K562 (cell line): ENCODE results near the gene IBA57. TPM values are rescaled to one million over a fixed set of nuclear protein-coding genes. Genes with fewer than 3 reads are reported as not detected.
A peak's percentile ranks its signal among the peaks of the same experiment; 100 is the strongest.

Source experiments
- ATAC-seq: fragments of 200-7000 bp; cut with Tn5 transposase; 3 replicates; pipeline ENCODE4 v1.9.1; 2020; ENCODE audit warnings: moderate library complexity
- BruUV-seq: library from RNA; stranded (reverse); fragments of 400-500 nt; replicated peaks from 2 replicates; lab custom pipeline; 2021; lab: Mats Ljungman, UMichigan
- CTCF ChIA-PET: fragments of 300-600 bp; formaldehyde crosslinking; extraction: SDS; loops from one replicate; lab custom pipeline; 2021; ENCODE audit warnings: low intra/inter-chr PET ratio; lab: Yijun Ruan, JAX
- POLR2A ChIA-PET: fragments of 300-600, 350-650 bp; sonication (Branson Sonifier 250); formaldehyde crosslinking; extraction: SDS; loops from one replicate; lab custom pipeline; 2021; ENCODE audit warnings: antibody characterized with exemption, inconsistent platforms; lab: Yijun Ruan, JAX
- DNase-seq, 4 experiments: peaks; one replicate each; pipeline versions ENCODE4 v3.0.0 to v3.0.0-alpha.2; 2011 to 2018; ENCODE audit warnings: low spot score in 3 of 4, mixed read lengths in 3 of 4; ENCODE audit errors: extremely low read depth in 1 of 4
- FAIRE-seq: peaks from 2 replicates; lab custom pipeline; 2011; peaks lifted over from hg19 to GRCh38; lab: Jason Lieb, UNC
- H2AFZ ChIP-seq: 2 replicates; pipeline ENCODE4 v1.6.0; 2011; ENCODE audit warnings: low read depth, low read length, control low read depth, inconsistent platforms
- H3K27ac ChIP-seq: fragments of 200-600 bp; 3 replicates; pipeline ENCODE4 v1.8.0; 2011; ENCODE audit warnings: low read depth, mild to moderate bottlenecking, control low read depth, inconsistent platforms, low read length, moderate library complexity, mixed read lengths; ENCODE audit errors: extremely low read depth
- H3K27me3 ChIP-seq, 2 experiments: fragments of 300-600 bp in 1 of 2; 2 replicates in 1 of 2; 3 replicates in 1 of 2; pipeline versions ENCODE4 v1.6.0 to v1.8.0; 2011; ENCODE audit warnings: inconsistent platforms in 2 of 2, low read length in 2 of 2, mild to moderate bottlenecking in 1 of 2, mixed read lengths in 1 of 2, moderate library complexity in 1 of 2; ENCODE audit not compliant: control insufficient read depth in 2 of 2, insufficient read depth in 2 of 2
- H3K36me3 ChIP-seq: fragments of 300-600 bp; 3 replicates; pipeline ENCODE4 v1.8.0; 2011; ENCODE audit warnings: mild to moderate bottlenecking, low read length, inconsistent platforms; ENCODE audit not compliant: control insufficient read depth, insufficient read depth
- H3K4me1 ChIP-seq, 2 experiments: fragments of 200-600 bp in 1 of 2; replicated peaks in 1 of 2; 2 replicates in 1 of 2; 3 replicates in 1 of 2; pipeline versions ENCODE4 v1.5.1 to v1.8.0; 2011; ENCODE audit warnings: inconsistent platforms in 2 of 2, low read length in 2 of 2, mild to moderate bottlenecking in 1 of 2, mixed read lengths in 1 of 2, moderate library complexity in 1 of 2; ENCODE audit not compliant: control insufficient read depth in 2 of 2, insufficient read depth in 2 of 2
- H3K4me2 ChIP-seq: 2 replicates; pipeline ENCODE4 v1.6.1; 2011; ENCODE audit warnings: low read length, control low read depth, inconsistent platforms, mixed read lengths; ENCODE audit not compliant: insufficient read depth
- H3K4me3 ChIP-seq: fragments of 200-600 bp; sonication (generic), shearing (Covaris generic); 2 replicates; pipeline ENCODE4 v1.5.1; 2016; ENCODE audit warnings: control low read depth, inconsistent platforms
- H3K79me2 ChIP-seq: fragments of 200-600 bp; 3 replicates; pipeline ENCODE4 v1.8.0; 2011; ENCODE audit warnings: low read length, inconsistent platforms; ENCODE audit not compliant: control insufficient read depth, insufficient read depth
- H3K9ac ChIP-seq, 2 experiments: 2 replicates each; pipeline versions ENCODE4 v1.6.0 to v1.6.1; 2011; ENCODE audit warnings: low read depth in 2 of 2, low read length in 2 of 2, control low read depth in 1 of 2, inconsistent platforms in 1 of 2, mild to moderate bottlenecking in 1 of 2, mixed read lengths in 1 of 2; ENCODE audit not compliant: insufficient read depth in 1 of 2
- H3K9me1 ChIP-seq: one replicate; pipeline ENCODE4 v1.6.0; 2011; ENCODE audit warnings: inconsistent platforms, mild to moderate bottlenecking, low read length, moderate library complexity; ENCODE audit not compliant: control insufficient read depth, insufficient read depth
- H3K9me3 ChIP-seq: replicated peaks from 2 replicates; pipeline ENCODE4 v1.5.1; 2011; ENCODE audit warnings: low read depth, low read length, inconsistent platforms; ENCODE audit not compliant: control insufficient read depth, insufficient read depth
- H4K20me1 ChIP-seq: replicated peaks from 2 replicates; pipeline ENCODE4 v1.6.1; 2011; ENCODE audit warnings: low read length, inconsistent platforms, mixed read lengths; ENCODE audit not compliant: control insufficient read depth, insufficient read depth
- CEBPB ChIP-seq: fragments of 450-650 bp; IDR thresholded peaks from 2 replicates; pipeline ENCODE4 v1.6.1; 2016; ENCODE audit warnings: missing genetic modification characterization, missing compliant biosample characterization
- CEBPG ChIP-seq, 3 experiments: fragments of 200-800 bp in 1 of 3; sonication (Bioruptor generic) in 1 of 3; sonication (generic) in 1 of 3; formaldehyde crosslinking in 1 of 3; IDR thresholded peaks in 2 of 3; conservative IDR thresholded peaks in 1 of 3; 2 replicates each; pipeline versions ENCODE4 v1.6.1 to v1.8.0; 2016 to 2022; ENCODE audit warnings: missing compliant biosample characterization in 2 of 3, missing genetic modification characterization in 2 of 3, mild to moderate bottlenecking in 1 of 3, missing genetic modification reagents in 1 of 3
- CREB3L1 ChIP-seq: fragments of 450-650 bp; IDR thresholded peaks from 2 replicates; pipeline ENCODE4 v1.6.1; 2014; ENCODE audit warnings: low read depth, mild to moderate bottlenecking, moderate library complexity, borderline replicate concordance
- FOXA1 ChIP-seq: fragments of 450-650 bp; IDR thresholded peaks from 2 replicates; pipeline ENCODE4 v1.6.1; 2016; ENCODE audit warnings: mild to moderate bottlenecking, borderline replicate concordance
- FOXM1 ChIP-seq, 2 experiments: fragments of 450-650 bp in 1 of 2; sonication (generic) in 1 of 2; formaldehyde crosslinking in 1 of 2; IDR thresholded peaks; 2 replicates each; pipeline versions ENCODE4 v1.6.1 to v1.9.0; 2017 to 2022; ENCODE audit warnings: low read depth in 2 of 2, mild to moderate bottlenecking in 2 of 2, missing genetic modification reagents in 1 of 2, moderate library complexity in 1 of 2
- HDAC2 ChIP-seq: fragments of 450-650 bp; IDR thresholded peaks from 2 replicates; pipeline ENCODE4 v1.6.1; 2016; ENCODE audit warnings: mild to moderate bottlenecking
- IRF1 ChIP-seq: sonication (generic); formaldehyde crosslinking; IDR thresholded peaks from 2 replicates; pipeline ENCODE4 v1.8.0; 2022; ENCODE audit warnings: missing genetic modification reagents, mild to moderate bottlenecking, borderline replicate concordance
- KDM1A ChIP-seq, 2 experiments: fragments of 450-650 bp; IDR thresholded peaks; 2 replicates each; pipeline ENCODE4 v1.6.1; 2016; ENCODE audit warnings: mild to moderate bottlenecking in 2 of 2
- NFIC ChIP-seq: fragments of 450-650 bp; IDR thresholded peaks from 2 replicates; pipeline ENCODE4 v1.6.1; 2017; ENCODE audit warnings: mild to moderate bottlenecking, inconsistent platforms
- NR2C1 ChIP-seq, 2 experiments: fragments of 450-650 bp; IDR thresholded peaks; 2 replicates each; pipeline ENCODE4 v1.6.1; 2017; ENCODE audit warnings: mild to moderate bottlenecking in 2 of 2, antibody characterized with exemption in 1 of 2, inconsistent platforms in 1 of 2, missing compliant biosample characterization in 1 of 2, missing genetic modification characterization in 1 of 2
- NR2C2 ChIP-seq, 2 experiments: fragments of 200-800 bp in 1 of 2; sonication (Bioruptor generic) in 1 of 2; sonication (generic) in 1 of 2; formaldehyde crosslinking in 1 of 2; IDR thresholded peaks; 2 replicates each; pipeline versions ENCODE4 v1.6.1 to v1.8.0; 2016 to 2022; ENCODE audit warnings: mild to moderate bottlenecking in 1 of 2, missing compliant biosample characterization in 1 of 2, missing genetic modification characterization in 1 of 2, missing genetic modification reagents in 1 of 2
- SPI1 ChIP-seq: IDR thresholded peaks from 2 replicates; pipeline ENCODE4 v1.6.1; 2011; ENCODE audit warnings: low read depth, low read length, control low read depth, borderline replicate concordance
- ZNF143 ChIP-seq: sonication (generic); formaldehyde crosslinking; IDR thresholded peaks from 2 replicates; pipeline ENCODE4 v1.9.0; 2022; ENCODE audit warnings: mild to moderate bottlenecking, missing genetic modification reagents
- ZNF311 ChIP-seq: fragments of 250-450 bp; sonication (Bioruptor Pico); IDR thresholded peaks from 2 replicates; pipeline ENCODE4 v1.4.0; 2020; ENCODE audit warnings: mild to moderate bottlenecking, moderate library complexity
- ZNF324 ChIP-seq: fragments of 250-450 bp; sonication (Bioruptor Pico); IDR thresholded peaks from 2 replicates; pipeline ENCODE4 v1.4.0; 2020; ENCODE audit warnings: mild to moderate bottlenecking
- ZNF436 ChIP-seq: fragments of 250-450, 450-650 bp; sonication (Bioruptor Pico); formaldehyde crosslinking; IDR thresholded peaks from 2 replicates; pipeline ENCODE4 v1.7.0; 2020; ENCODE audit warnings: mild to moderate bottlenecking
- ZNF561 ChIP-seq: fragments of 450-650 bp; formaldehyde crosslinking; conservative IDR thresholded peaks from 2 replicates; pipeline ENCODE4 v1.4.0; 2020; ENCODE audit warnings: mild to moderate bottlenecking, moderate library complexity
- WGBS: fragments of 100-300 bp; shearing (Covaris generic); methylation state at CpG from one replicate; pipeline ENCODE4 v1.1.6; 2016; ENCODE audit warnings: low coverage, mixed read lengths; ENCODE audit not compliant: insufficient coverage; ENCODE audit errors: missing lambda C conversion rate; 5-methylcytosine and 5-hydroxymethylcytosine counted together
- in situ Hi-C: fragments of 300-500 bp; cut with MboI; formaldehyde crosslinking; loops from 4 replicates; pipeline ENCODE4 v1.15.0; 2018; ENCODE audit warnings: inconsistent platforms, mixed read lengths
- intact Hi-C: fragments of 100-400 bp; cut with micrococcal nuclease; formaldehyde crosslinking; loops from 2 replicates; pipeline ENCODE4 v1.14.2; 2022
- polyA plus RNA-seq, 8 experiments: library from polyadenylated mRNA; depleted of rRNA in 4 of 8; stranded (reverse) in 5 of 8; unstranded in 3 of 8; fragments of >200 nt; fragmentation: Nextera tagmentation in 2 of 8; fragmentation: Illumina TruSeq in 1 of 8; extraction: Ambion mirVana in 2 of 8; extraction: Trizol in 1 of 8; gene quantifications; 2 replicates each; pipeline versions ENCODE4 v1.2.1 to v1.2.3, GENCODE V29; 2011 to 2014; ENCODE audit warnings: inconsistent platforms in 1 of 8, missing spikeins in 1 of 8
- total RNA-seq, 7 experiments: library from RNA; depleted of rRNA in 6 of 7; stranded (reverse); fragments of >200 nt in 6 of 7; fragmentation: Illumina TruSeq in 2 of 7; extraction: Trizol in 2 of 7; gene quantifications; 2 replicates each; pipeline versions ENCODE4 v1.2.1 to v1.2.3, GENCODE V29; 2011 to 2021; ENCODE audit warnings: low replicate concordance in 1 of 7

The IBA57 gene
- total and polyA plus RNA-seq, 9 of the 15 experiments (the other 6 are each of a cell fraction or from before 2014, with no cell fraction given): 0.77 to 15.5 (median 2.7) TPM

- TF ChIP-seq SPI1 (0 out of 2 replicates have a peak, but pooled peaks have one; percentile 6), ZNF311 (CRISPR knock-in tag) (no peak), FOXM1 (IDR thresholded peaks at IDR 0.05; ENCODE audit: low read depth) (peak; percentile 62; the same call in 1 of the 2 replicates), FOXM1 (CRISPR knock-in tag; IDR thresholded peaks at IDR 0.05; ENCODE audit: low read depth) (no peak), KDM1A (IDR thresholded peaks at IDR 0.05) (peak; percentile 77 to 89), HDAC2 (peak; percentile 50; the same call in 1 of the 2 replicates), ZNF561 (CRISPR knock-in tag) (no peak), ZNF143 (peak; percentile 49; the same call in 1 of the 2 replicates)
Measured at GRCh38 chr1:228120857-228121489, 44.6 kb upstream of the IBA57 start (continued).

GRCh38 chr1:228122921-228123441, 42.6 kb upstream of the IBA57 start:
- Histone ChIP-seq H3K4me1 (peaks cover 0 to 3% of the 10 kb centered on the region in 2 experiments; a peak in 2 of 5 replicates), H3K36me3 (no peaks in the 10 kb centered on the region), H3K4me3 (no peak overlapping the region), H3K9me3 (no peaks in the 10 kb centered on the region), H3K79me2 (no peaks in the 10 kb centered on the region), H3K27ac (no peak overlapping the region), H3K4me2 (no peak overlapping the region), H2AFZ (no peak overlapping the region), H3K9me1 (no peaks in the 10 kb centered on the region), H3K27me3 (no peaks in the 10 kb centered on the region), H3K9ac (no peak overlapping the region), H4K20me1 (no peaks in the 10 kb centered on the region)
- TF ChIP-seq CEBPG (CRISPR knock-in tag; IDR thresholded peaks at IDR 0.05): no peak
- TF ChIP-seq CEBPG (tag; conservative IDR thresholded peaks at IDR 0.05 in 1 of 2, IDR thresholded peaks at IDR 0.05 in 1 of 2): peak in 1 of 2 experiments; percentile 27; a peak in 1 of 4 replicates
- TF ChIP-seq CEBPB (tag): peak; percentile 75
- no peak for TF ChIP-seq ZNF436
- TF ChIP-seq NR2C1 (IDR thresholded peaks at IDR 0.05): no peak
- 0 out of 2 replicates have a peak, but pooled peaks have one; percentile 26 for TF ChIP-seq NR2C1 (tag; IDR thresholded peaks at IDR 0.05)
- TF ChIP-seq IRF1 (CRISPR knock-in tag): no peak
- no peak for TF ChIP-seq ZNF324 (CRISPR knock-in tag)
- no peak for TF ChIP-seq FOXA1
- TF ChIP-seq NR2C2 (CRISPR knock-in tag; IDR thresholded peaks at IDR 0.05): no peak
- peak; percentile 51; the same call in 1 of the 2 replicates for TF ChIP-seq NR2C2 (tag; IDR thresholded peaks at IDR 0.05)
- TF ChIP-seq CREB3L1: no peak
- no peak for TF ChIP-seq NFIC
- DNase-seq (peak in 2 of 4 experiments; percentile 33 to 35), ATAC-seq (peak; percentile 78), FAIRE-seq (no peak)
- ChIA-PET POLR2A (interaction anchor here (1.0 to 2.3 kb wide), 5 partner anchors 8 to 17 kb away, joined by 3 to 10 read pairs (median 3); partner anchors contain the start of gene GUK1), CTCF (no interaction called here)
- WGBS: 17% methylated on average over 1 of the region's 1 CpG
- in situ Hi-C loops (no loop called here), intact Hi-C loops (no loop called here)
- no TSS peak for BruUV-seq
